ENCODE results near the gene PKLR. TPM values are rescaled to one million over a fixed set of nuclear protein-coding genes. Genes with fewer than 3 reads are reported as not detected.
"Not testable (repeated sequence)": the region's sequence is repeated elsewhere in the genome, so short reads cannot be mapped to it uniquely, and the experiment has no call there.

PKLR gene
- total RNA-seq, 1 donor: not detected

DNA sequence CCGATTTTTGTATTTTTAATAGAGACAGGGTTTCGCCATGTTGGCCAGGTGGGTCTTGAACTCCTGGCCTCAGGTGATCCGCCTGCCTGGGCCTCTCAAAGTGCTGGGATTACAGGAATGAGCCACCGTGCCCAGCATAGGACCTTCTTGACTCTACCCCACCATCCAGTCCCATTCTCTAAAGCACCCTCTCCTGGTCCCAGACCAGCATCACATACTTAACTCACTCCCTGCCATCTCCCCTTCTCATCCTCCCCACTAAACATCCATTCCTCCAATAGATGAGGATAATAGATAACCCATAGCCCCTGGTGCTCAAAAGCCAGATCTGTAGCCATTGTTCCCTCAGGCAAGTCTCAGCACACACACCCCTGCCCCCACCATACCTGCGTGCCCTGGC is 48.0 kb downstream of the PKLR start:
- no peak for DNase-seq (ENCODE audit: low read depth)
- H3K4me3 ChIP-seq (ENCODE audit: low read depth, low read length): peak overlapping the region; percentile 84
- TF ChIP-seq, protein P1, sequence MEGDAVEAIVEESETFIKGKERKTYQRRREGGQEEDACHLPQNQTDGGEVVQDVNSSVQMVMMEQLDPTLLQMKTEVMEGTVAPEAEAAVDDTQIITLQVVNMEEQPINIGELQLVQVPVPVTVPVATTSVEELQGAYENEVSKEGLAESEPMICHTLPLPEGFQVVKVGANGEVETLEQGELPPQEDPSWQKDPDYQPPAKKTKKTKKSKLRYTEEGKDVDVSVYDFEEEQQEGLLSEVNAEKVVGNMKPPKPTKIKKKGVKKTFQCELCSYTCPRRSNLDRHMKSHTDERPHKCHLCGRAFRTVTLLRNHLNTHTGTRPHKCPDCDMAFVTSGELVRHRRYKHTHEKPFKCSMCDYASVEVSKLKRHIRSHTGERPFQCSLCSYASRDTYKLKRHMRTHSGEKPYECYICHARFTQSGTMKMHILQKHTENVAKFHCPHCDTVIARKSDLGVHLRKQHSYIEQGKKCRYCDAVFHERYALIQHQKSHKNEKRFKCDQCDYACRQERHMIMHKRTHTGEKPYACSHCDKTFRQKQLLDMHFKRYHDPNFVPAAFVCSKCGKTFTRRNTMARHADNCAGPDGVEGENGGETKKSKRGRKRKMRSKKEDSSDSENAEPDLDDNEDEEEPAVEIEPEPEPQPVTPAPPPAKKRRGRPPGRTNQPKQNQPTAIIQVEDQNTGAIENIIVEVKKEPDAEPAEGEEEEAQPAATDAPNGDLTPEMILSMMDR (IDR thresholded peaks at IDR 0.05; ENCODE audit: insufficient read depth, low read length): no peak

DNA sequence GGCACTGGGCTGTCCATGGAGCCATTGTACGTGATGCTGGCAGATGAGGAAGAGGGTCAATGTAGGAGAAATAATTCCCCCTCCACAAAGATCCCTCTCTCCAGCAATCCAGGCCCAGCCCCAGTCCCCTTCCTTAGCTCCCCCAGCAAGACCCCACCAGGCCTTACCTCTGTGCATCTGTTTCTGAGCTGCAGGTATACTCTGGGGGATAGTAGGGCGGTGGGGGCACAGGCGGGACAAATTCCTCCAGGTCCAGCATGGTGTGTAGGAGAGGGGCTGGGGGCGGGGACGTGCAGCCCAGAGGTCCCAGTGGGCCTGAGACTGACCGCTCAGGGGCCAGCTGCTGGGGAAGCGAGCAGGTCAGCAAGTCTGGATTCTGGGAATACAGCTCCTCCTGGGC is 49.7 kb downstream of the PKLR start:
- TF ChIP-seq, protein P1 (IDR thresholded peaks at IDR 0.05; ENCODE audit: insufficient read depth, low read length): no peak
- no peak for DNase-seq (ENCODE audit: low read depth)

DNA sequence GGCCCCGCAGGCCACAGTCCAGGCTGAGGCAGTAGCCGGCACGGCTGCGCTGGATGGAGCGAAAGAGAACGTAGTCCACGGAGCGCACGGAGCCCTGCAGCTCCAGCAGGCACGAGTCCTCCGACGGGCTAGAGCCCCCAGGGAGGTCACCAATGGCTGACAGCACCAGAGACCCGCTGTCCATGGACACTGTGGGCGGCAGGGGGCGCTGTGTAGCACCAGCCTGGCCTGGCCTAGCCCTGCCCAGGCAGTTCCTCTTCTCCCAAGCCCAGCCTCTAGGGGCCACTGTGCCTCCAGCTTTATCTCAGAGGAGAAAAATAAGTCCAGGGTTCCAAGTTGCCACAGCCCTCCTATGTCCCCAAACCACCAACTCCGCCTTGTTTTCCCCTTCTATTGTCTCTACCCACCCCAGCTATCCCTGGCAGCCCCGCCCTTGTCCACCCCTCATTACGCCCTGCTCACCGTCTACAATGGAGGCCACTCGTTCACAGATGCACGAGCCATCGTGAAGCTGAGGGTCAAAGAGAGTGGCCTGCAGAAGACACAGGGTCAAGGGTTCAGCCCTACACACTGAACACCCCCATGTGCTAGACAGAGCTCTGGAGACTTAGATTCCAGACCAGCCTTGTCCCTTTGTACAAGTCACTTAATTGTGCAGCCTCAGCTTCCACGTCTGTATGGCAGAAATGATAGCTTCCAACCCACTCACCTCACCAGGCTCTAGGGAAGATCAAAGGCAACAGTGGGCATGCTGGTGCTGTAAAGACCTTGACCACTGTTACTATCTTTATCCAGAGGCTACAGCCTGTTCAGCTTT is 50.4 kb downstream of the PKLR start:
- H3K4me3 ChIP-seq (ENCODE audit: low read depth, low read length): no peak overlapping the region
- TF ChIP-seq, protein P1 (IDR thresholded peaks at IDR 0.05; ENCODE audit: insufficient read depth, low read length): peak; percentile 99
- peak; percentile 92 for DNase-seq (ENCODE audit: low read depth)

More for the DNA sequence above, 49.7 kb downstream of the PKLR start:
- H3K4me3 ChIP-seq (ENCODE audit: low read depth, low read length): no peak overlapping the region

DNA sequence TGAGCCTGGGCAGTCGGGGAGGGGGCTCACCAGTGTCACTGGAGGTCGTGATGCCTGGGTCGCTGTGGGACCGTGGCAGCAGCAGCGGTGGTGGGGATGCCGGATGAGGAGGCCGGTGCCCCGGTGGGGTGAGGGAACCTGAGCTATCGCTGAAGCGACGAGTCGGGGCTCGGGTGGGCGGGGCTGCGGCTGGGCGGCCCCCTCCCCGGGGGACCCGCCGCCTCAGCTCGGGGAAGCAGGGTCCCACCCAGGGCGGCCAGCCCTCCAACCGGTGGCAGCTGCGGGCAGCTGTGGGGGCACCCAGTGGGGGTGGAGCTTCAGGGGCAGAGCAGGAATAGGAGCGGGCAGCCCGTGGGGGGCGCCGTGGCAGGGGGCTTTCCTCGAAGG is 51.0 kb downstream of the PKLR start:
- H3K4me3 ChIP-seq (ENCODE audit: low read depth, low read length): no peak overlapping the region

DNA sequence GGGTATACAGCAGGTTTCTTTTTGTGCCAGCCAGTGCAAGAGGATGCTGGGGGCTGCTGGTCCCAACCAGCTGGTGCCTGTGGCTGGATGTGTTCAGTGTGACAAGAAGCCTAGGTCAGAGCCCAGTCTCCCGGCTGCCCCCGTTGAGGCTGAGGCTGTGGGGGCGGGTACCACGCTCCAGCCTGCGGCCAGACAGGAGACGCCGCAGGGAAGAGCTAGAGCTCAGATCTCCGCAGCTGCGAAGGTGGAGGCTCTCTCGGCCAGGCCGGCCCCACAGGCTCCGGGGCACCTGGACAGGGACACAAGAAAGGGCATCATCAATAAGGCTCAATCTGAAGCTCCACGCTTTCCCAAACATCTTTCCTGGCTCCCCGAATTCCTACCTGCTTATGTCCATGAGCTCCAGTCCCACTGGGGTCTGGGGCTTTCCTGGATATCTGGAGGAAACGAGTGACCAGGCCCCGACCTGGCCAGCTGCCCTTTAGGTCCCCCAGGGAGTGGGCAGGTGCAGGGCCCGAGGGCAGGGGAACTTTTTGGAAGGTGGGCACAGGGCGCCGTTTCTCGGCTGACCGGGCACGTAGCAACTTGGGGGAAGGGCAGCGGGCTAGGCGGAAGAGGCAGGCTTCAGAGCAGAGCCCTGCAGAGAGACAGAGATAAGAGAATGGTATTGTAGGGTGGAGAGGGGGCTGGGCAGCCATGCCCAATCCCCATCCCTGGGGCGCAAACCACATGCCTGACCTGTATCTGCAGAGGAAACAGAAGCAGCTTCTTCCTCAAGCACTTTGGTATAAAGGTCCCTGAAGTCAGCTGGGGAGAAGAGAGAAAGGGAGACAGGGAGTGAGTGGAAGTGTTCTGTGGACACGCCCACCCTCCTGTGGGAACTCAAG is 53.3 kb downstream of the PKLR start:
- no peak for DNase-seq (ENCODE audit: low read depth)
- TF ChIP-seq, protein P1 (IDR thresholded peaks at IDR 0.05; ENCODE audit: insufficient read depth, low read length): no peak
- no peak overlapping the region for H3K4me3 ChIP-seq (ENCODE audit: low read depth, low read length)

More for the DNA sequence above, 51.0 kb downstream of the PKLR start:
- TF ChIP-seq, protein P1 (IDR thresholded peaks at IDR 0.05; ENCODE audit: insufficient read depth, low read length): no peak
- no peak for DNase-seq (ENCODE audit: low read depth)

DNA sequence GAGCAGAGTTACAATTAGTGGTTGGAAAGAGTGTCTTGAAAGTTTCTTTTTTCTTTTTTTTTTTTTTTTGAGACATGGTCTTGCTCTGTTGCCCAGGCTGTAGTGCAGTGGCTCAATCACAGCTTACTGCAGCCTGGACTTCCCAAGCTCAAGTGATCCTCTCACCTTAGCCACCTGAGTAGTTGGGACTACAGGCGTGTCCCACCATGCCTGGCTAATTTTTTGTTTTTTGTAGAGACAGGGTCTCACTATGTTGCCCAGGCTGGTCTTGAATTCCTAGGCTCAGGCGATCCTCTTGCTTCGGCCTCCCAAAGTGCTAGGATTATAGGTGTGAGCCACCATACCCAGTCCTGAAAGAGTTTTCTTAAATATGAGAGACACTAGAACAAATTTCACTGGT is 54.4 kb downstream of the PKLR start:
- DNase-seq (ENCODE audit: low read depth); H3K4me3 ChIP-seq (ENCODE audit: low read depth, low read length): not testable (repeated sequence)

DNA sequence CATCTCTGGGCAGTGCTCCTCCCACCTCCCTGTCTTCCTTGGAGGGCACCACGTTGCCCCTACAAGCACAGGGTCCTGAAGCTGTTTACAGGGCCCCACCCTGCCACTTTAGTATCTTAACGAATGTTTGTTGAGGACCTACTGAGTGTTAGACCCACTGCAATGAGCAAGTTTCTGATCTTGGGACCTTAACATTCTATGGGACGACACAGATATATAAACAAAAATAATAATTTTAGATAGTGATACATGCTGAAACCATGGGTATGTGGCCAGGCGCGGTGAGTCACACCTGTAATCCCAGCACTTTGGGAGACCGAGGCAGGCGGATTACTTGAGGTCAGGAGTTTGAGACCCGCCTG is 56.1 kb downstream of the PKLR start:
- no peak for DNase-seq (ENCODE audit: low read depth)

More for the DNA sequence above, 56.1 kb downstream of the PKLR start:
- TF ChIP-seq, protein P1 (IDR thresholded peaks at IDR 0.05; ENCODE audit: insufficient read depth, low read length): no peak
- peak overlapping the region; percentile 77 for H3K4me3 ChIP-seq (ENCODE audit: low read depth, low read length)
